ENCODE results near the gene RHO.

The RHO gene

DNA sequence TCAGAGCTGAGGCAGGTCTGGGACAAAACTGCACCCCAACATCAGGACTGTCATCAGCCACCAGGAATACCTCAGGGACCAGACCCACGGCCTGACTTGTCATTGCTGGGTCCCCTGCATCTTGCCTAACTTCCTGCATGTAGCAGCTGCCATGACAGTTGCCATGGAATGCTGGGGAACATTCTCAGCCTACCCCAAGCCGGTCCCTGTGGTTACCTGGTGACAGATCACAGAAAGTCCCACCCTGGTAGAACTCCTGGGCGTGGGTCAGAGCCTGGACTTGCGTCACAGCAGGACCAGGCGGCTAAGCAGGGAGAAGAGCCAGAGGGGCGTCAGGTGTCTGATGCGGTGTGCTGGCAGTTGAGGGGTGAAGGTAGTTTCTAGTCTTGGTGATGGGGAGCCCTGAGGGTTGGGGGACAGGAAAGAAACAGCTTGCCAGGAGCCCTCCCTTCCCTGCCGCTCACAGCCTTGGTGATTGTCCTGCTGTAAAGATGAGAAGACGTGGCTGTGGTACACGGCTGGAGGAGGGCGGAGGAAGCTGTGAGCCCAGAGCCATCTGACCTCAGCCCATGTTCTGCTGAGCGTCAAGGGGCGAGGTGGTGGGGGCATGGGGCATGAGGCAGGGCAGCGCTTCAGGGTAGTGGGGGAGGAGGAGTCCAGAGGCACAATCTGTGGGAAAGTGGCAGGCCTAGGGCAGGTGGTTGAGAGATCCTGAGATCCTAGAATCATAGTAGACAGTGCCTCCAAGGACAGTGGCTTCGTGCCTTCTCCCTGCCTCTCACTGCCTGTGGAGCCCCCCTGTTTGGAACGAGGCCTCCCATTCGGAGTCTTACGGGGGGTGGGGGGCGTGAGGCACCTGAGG lies 19.9 kb downstream of the RHO start:
- DNase-seq, result no peak

GRCh38 chr3:129549006-129549800 lies 20.8 kb downstream of the RHO start:
- no peak for DNase-seq

GRCh38 chr3:129549805-129550204 lies 21.4 kb downstream of the RHO start:
- DNase-seq, result no peak

DNA sequence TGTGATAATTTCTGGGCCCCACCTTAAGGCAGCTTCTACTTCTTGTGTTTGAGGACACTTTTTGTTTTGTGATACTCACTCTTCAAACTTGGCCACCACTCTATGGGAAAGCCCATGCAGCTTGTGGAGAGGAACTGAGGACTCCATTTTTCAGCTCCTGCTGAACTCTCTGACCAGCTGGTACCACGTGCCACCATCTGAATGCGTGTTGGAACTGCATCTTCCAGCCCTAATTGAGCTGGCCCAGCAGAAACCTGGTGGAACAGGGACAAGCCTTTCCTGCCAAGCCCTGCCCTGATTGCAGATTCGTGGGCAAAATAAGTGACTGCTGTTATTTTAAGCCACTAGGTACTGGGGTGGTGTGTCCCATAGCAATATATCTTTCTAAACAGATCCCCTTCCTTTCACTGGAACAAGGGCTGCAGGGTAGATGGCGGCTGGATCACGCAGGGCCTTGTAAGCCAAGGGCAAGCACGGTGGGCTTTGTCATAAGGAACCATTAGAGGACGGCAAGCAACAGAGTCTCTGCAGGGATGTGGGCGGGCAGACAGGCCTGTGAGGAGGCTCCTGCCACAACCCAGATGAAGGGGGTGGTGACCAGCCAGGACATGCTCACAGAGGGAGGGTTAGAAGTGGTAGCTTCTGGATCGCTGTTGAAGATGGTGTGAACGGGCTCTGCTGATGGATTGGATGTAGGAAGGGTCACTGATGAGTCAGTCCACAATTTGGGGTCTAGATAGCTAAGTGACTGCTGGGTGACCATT lies 24.0 kb downstream of the RHO start:
- DNase-seq, result no peak

GRCh38 chr3:129553171-129553570 lies 24.7 kb downstream of the RHO start:
- no peak for DNase-seq

- DNase-seq, result no peak
These were observed 25.3 kb downstream of the RHO start for GRCh38 chr3:129553719-129554118.

- no peak for DNase-seq
These were observed 26.1 kb downstream of the RHO start for GRCh38 chr3:129554356-129555152.

- DNase-seq, result no peak
These were observed 26.7 kb downstream of the RHO start for GRCh38 chr3:129555153-129555550.

GRCh38 chr3:129555616-129556357 lies 27.3 kb downstream of the RHO start:
- DNase-seq, result no peak

DNA sequence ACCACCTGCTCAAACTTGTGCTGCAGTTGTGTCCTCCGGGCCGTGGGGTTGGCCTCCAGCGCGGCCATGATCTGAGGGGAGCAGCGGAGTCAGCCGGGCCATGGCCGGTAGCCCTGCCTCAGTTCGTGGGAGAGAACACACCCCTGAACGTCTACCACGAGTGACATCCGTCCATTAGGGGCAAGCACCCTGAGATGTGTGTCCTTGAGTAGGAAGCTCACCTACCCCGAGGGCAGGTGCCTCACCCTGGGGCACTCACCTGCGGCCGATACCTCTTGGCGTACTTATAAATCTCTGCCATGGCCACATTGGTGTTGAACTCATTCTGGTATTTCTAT lies 27.9 kb downstream of the RHO start:
- DNase-seq, result no peak

GRCh38 chr3:129556890-129557547 lies 28.6 kb downstream of the RHO start:
- DNase-seq, result no peak

- DNase-seq, result no peak
These were observed 29.1 kb downstream of the RHO start for GRCh38 chr3:129557548-129557894.

DNA sequence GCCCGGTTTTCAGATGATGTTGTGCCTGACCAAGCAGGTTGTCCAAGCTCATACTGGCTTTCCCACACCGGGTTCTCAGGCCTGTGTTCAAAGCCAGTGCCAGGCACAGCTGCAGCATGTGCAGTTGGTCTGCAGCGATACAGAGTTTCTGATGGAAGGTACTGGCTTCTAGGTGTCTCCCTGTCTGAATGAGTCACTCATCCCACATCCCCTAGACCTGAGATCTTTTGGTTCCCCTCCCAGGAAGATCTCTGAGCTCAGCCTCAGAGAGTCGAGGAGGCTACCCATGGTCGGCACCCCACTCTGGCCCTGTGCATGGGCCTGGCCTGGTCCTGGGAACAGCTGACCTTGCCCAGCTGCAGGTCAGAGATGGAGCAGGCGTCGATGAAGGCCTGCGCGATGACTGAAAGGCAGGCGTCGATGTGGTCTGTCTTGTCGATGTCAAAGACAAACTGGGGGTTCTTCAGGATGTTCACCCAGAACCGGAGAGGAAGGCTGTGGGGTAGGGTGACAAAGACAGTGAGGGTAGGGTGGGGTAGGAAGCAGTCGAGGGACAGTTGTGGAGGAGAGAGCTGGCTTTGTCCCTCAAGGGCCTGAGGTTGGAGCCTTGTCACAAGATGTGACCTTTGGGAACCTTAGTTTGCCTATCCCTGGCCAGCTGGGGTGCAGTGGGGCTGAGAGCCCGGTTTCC lies 29.8 kb downstream of the RHO start:
- DNase-seq, result no peak

DNA sequence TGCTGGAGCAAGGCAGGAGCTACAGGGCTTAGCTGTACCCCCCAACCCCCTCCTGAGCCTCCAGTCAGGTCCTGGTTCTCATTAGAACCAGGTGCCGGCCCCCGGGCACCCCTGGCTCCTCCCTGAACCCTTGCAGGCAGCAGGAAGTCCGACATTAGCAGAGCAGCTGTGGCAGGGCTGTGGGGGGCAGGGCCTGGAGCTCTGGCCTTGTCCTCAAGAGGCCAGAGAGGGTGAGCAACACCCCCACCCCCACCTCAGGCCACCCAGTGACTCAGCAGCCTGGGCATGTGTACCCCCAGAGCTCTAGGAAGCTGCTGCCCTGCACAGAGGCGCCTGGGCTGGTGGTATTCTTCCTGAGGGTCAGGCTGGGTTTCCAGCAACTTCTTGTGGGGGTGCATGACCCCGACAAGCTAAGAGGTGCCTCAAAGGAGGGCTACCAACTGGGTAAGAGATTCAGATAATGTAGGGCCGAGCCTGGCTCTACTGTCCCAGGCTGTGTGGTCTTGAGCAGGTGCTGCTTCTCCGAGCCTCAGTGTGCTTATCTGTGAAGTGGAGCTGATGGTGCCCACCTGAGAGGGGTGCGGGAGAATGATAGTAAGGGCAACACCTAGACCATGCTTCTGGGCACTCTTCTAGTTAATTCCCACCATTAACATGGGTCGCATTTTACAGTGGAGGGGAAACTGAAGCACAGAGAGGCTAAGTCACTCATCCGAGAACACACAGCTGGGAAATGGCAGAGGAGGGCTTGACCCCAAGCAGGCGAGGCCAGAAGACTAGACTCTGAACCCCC lies 30.5 kb downstream of the RHO start:
- DNase-seq, result no peak

DNA sequence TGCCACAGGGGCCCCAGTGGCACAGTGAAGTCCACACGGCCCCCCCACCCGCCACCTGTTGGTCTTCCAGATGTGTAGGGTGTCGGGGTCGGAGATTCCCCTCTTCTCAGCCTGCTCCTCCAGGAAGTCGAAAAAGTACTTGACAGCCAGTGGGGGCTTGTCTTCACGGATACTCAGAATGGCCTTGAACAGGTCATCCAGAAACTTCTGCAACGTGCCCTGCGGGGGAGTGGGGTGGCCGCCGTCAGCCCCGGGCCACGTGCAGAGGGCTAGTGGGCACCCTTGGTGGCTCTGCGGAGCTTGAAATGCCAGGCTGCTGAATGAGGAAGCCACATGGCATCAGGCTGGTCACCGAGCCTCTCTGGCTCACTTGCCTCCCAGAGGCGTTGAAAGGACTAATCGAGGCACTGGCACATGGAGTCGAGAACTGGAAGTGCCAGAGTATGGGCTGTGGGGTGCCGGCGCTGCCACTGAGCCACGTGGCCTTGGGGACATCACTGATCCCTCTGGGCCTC lies 31.2 kb downstream of the RHO start:
- no peak for DNase-seq

GRCh38 chr3:129560269-129560787 lies 31.9 kb downstream of the RHO start:
- no peak for DNase-seq

DNA sequence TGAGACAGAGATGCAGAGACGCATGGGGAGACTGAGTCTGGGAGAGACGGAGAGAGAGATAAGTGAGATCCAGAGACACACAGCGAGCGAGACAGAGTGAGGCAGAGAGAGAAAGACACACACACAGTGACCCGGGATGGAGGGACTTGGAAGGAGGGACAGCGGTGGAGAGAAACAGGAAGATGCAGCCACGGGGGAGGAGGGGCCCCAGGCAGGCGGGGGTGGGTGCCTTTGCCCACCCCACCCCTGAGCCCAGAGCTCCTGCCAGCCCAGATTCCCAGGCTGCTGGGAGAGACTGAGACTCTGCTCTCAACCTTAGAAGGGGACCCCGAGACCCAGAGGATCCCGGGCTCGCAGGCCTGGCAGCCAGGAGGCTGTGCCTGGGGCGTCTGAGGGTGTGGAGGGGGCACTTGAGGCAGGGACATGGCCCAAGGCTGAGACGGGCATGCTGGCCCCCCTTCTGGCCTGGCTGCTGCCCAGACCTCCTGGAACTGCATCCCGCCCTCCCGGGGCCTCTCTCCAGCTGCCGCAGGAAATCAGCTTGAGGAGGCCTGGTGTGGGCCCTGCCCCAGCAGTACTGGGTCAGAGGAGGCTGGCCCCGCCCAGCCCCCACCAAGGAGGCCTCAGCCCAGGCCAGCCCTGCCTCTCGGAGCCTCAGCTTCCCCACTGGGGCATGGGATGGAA lies 32.6 kb downstream of the RHO start:
- no peak for DNase-seq

GRCh38 chr3:129561619-129562248 lies 33.3 kb downstream of the RHO start:
- no peak for DNase-seq

Data from NCI-H524 treated with DMSO at 0.1 percent for 48 hours (cell line).